ENCODE data around the gene PRM3. TPM values are rescaled to one million over a fixed set of nuclear protein-coding genes. Genes with fewer than 3 reads are reported as not detected.

PRM3 gene
- total and polyA plus RNA-seq, 2 donors (not counting 1 experiment from before 2014, with no cell fraction given) = not detected

DNA sequence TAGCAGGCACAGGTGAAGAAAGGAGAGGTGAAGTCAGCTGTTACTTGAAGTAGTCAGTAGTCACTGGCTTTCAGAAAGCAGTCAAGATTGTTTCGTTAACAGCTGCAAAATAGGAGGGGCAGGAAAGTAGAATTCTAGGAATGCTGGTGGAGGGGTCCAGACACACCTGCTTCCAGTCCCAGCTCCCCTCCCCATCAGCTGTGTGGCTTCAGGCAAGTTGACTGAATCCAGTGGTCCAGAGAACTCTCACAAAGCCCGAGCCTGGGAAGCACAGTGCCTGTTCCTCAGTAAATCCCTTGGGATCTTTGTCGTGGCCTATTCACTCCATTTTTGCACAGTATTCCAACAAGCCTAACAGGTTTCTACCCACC, 12.8 kb downstream of the PRM3 start:
- Histone ChIP-seq H3K36me3 (replicated peaks in 1 of 2; ENCODE audit: control extremely low read depth in 1 of 2, control insufficient read depth in 1 of 2, extremely low read depth in 1 of 2, insufficient read depth in 2 of 2, low read length in 1 of 2) (no peaks in the 10 kb centered on the region), H3K27me3 (replicated peaks in 1 of 4; ENCODE audit: control extremely low read depth in 1 of 4, control insufficient read depth in 3 of 4, insufficient read depth in 4 of 4, low read length in 3 of 4) (no peaks in the 10 kb centered on the region), H3K4me3 (ENCODE audit: control extremely low read depth in 1 of 5, extremely low read depth in 1 of 5, insufficient read depth in 1 of 5, low read depth in 2 of 5, low read length in 4 of 5) (no peak overlapping the region), H2AFZ (ENCODE audit: insufficient read depth, low read depth, low read length, poor library complexity, severe bottlenecking) (no peak overlapping the region), H3K9me3 (ENCODE audit: control extremely low read depth in 1 of 3, control insufficient read depth in 2 of 3, insufficient read depth in 1 of 3, low read length in 2 of 3) (no peaks in the 10 kb centered on the region), H3K27ac (ENCODE audit: low read length in 2 of 2) (no peak overlapping the region), H3K4me2 (replicated peaks; ENCODE audit: low read depth, low read length, poor library complexity, severe bottlenecking) (no peak overlapping the region), H4K20me1 (ENCODE audit: control insufficient read depth, insufficient read depth, low read length, poor library complexity, severe bottlenecking) (peaks cover 1% of the 10 kb centered on the region), H3K9ac (ENCODE audit: low read length) (no peak overlapping the region), H3K4me1 (ENCODE audit: control insufficient read depth in 2 of 2, insufficient read depth in 2 of 2, low read length in 2 of 2) (peaks cover 37 to 45% of the 10 kb centered on the region in 2 donors), H3K79me2 (ENCODE audit: control insufficient read depth, insufficient read depth, low read length) (peaks cover 2% of the 10 kb centered on the region)
- intact Hi-C loops (cut with micrococcal nuclease) = no loop called here
- Mint-ChIP-seq H3K27me3 (no peaks in the 10 kb centered on the region), H3K9me3 (ENCODE audit: insufficient read depth) (no peaks in the 10 kb centered on the region), H3K4me1 (peaks cover 44% of the 10 kb centered on the region), H3K27ac (no peak overlapping the region), H3K4me3 (no peak overlapping the region)
- TF ChIP-seq EZH2 (IDR thresholded peaks at IDR 0.05; ENCODE audit: borderline replicate concordance, insufficient read depth, low read depth, low read length, poor library complexity, severe bottlenecking) = no peak
- TF ChIP-seq, protein P1, sequence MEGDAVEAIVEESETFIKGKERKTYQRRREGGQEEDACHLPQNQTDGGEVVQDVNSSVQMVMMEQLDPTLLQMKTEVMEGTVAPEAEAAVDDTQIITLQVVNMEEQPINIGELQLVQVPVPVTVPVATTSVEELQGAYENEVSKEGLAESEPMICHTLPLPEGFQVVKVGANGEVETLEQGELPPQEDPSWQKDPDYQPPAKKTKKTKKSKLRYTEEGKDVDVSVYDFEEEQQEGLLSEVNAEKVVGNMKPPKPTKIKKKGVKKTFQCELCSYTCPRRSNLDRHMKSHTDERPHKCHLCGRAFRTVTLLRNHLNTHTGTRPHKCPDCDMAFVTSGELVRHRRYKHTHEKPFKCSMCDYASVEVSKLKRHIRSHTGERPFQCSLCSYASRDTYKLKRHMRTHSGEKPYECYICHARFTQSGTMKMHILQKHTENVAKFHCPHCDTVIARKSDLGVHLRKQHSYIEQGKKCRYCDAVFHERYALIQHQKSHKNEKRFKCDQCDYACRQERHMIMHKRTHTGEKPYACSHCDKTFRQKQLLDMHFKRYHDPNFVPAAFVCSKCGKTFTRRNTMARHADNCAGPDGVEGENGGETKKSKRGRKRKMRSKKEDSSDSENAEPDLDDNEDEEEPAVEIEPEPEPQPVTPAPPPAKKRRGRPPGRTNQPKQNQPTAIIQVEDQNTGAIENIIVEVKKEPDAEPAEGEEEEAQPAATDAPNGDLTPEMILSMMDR (IDR thresholded peaks at IDR 0.05) = no peak
- ATAC-seq (ENCODE audit: low read depth) (no peak), DNase-seq (no peak)
- POLR2A ChIA-PET = interaction anchor here (1.2 kb wide), 1 partner anchor 50 kb away, joined by 3 read pairs; no protein-coding TSS in a partner anchor
- WGBS (ENCODE audit: insufficient coverage) = 100% methylated on average over 3 of the region's 3 CpGs
- CTCF ChIA-PET = interaction anchor here (1.1 to 10.3 kb wide), 4 partner anchors 37 to 95 kb away, joined by 4 to 223 read pairs (median 44); no protein-coding TSS in a partner anchor

Data from B cell (primary cell).